Measurements from ENCODE around the gene MIOX.

MIOX gene

DNA sequence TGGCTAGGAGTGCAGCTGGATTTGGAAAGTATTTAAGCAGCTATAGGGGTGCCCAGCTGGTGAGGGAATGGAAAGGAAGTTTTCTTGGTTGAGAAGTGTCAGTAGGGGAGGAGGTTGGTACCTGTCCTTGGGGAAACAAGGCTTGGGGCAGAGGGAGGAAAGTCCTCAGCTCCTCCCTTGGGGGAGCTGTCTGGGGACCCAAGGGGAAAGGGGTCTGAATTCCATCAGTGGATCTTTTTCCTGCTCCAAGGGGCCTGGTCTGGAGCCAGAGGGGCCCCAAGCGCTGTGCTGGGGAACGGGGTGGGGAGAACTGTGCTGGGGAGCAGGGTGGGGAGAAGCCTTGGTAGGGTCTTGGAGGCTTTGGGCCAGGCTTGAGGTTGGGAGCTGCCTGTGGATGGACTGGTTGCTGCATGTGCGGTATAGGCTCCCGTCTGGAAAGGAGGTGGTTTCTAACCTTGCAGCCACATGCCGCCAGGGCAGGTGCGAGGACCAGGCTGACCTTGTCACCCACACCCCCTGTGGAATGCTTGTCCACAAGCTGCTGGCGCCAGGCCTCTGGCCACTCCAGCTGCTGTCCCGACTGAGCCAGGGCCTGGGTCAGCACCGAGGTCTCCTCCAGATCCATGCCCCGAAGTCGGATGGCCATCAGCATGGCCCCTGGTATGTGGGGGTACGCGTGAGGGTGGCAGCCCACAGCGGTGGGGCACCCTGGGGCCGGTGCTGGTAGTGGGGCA is 42.2 kb downstream of the MIOX start:
- no peak for TF ChIP-seq EZH2phosphoT487 (IDR thresholded peaks at IDR 0.05; ENCODE audit: borderline replicate concordance, low read length)
- TF ChIP-seq, protein P1, sequence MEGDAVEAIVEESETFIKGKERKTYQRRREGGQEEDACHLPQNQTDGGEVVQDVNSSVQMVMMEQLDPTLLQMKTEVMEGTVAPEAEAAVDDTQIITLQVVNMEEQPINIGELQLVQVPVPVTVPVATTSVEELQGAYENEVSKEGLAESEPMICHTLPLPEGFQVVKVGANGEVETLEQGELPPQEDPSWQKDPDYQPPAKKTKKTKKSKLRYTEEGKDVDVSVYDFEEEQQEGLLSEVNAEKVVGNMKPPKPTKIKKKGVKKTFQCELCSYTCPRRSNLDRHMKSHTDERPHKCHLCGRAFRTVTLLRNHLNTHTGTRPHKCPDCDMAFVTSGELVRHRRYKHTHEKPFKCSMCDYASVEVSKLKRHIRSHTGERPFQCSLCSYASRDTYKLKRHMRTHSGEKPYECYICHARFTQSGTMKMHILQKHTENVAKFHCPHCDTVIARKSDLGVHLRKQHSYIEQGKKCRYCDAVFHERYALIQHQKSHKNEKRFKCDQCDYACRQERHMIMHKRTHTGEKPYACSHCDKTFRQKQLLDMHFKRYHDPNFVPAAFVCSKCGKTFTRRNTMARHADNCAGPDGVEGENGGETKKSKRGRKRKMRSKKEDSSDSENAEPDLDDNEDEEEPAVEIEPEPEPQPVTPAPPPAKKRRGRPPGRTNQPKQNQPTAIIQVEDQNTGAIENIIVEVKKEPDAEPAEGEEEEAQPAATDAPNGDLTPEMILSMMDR (IDR thresholded peaks at IDR 0.05; ENCODE audit: low read depth, low read length, poor library complexity, severe bottlenecking) = no peak
- Histone ChIP-seq H3K27ac (ENCODE audit: low read depth, low read length) (no peak overlapping the region), H3K4me2 (ENCODE audit: low read length) (no peak overlapping the region), H3K4me3 (ENCODE audit: low read length) (no peak overlapping the region), H3K79me2 (ENCODE audit: control insufficient read depth, low read length) (peaks cover 38% of the 10 kb centered on the region), H3K36me3 (ENCODE audit: control insufficient read depth, low read length) (peaks cover 16% of the 10 kb centered on the region), H4K20me1 (ENCODE audit: control insufficient read depth, insufficient read depth, low read depth, low read length) (no peaks in the 10 kb centered on the region), H3F3A (ENCODE audit: control insufficient read depth, insufficient read depth) (peaks cover 32% of the 10 kb centered on the region), H3K27me3 (ENCODE audit: control insufficient read depth, low read length) (no peaks in the 10 kb centered on the region), H3K9me3 (ENCODE audit: control insufficient read depth, insufficient read depth, low read length) (no peaks in the 10 kb centered on the region), H3K4me1 (ENCODE audit: control insufficient read depth, low read length) (peaks cover 50% of the 10 kb centered on the region), H3K9me2 (replicated peaks; ENCODE audit: control insufficient read depth, low read length) (no peaks in the 10 kb centered on the region)

DNA sequence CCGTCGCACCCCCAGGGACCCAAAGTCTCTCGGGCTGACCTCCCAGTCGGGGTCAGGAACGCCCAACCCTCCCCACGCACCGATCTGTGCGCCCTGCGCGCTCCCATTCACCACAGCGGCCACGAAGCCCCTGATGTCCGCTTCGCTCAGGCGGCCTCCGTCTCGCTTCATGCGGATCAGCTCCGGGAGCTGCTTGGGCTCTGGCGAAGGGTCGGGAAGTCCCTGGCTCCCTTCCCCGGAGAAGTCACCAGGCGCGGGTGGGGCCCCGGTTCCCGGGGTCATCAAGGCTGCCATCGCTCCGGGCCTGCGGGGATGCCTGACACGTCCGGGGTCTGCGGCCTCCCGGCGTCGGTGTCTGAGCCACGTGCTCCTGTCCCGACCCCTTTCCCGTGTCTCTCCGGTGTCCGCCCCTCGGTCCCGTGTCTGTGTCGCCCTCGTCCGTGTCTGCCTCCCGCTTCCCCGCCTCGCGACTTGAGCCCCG is 42.8 kb downstream of the MIOX start:
- H3K4me3 ChIP-seq (ENCODE audit: low read length) = peak overlapping the region; percentile 91
- peaks cover 37% of the 10 kb centered on the region for H3F3A ChIP-seq (ENCODE audit: control insufficient read depth, insufficient read depth)
- no peaks in the 10 kb centered on the region for H3K27me3 ChIP-seq (ENCODE audit: control insufficient read depth, low read length)
- H3K36me3 ChIP-seq (ENCODE audit: control insufficient read depth, low read length) = peaks cover 10% of the 10 kb centered on the region
- TF ChIP-seq EZH2phosphoT487 (IDR thresholded peaks at IDR 0.05; ENCODE audit: borderline replicate concordance, low read length) = no peak
- TF ChIP-seq, protein P1 (IDR thresholded peaks at IDR 0.05; ENCODE audit: low read depth, low read length, poor library complexity, severe bottlenecking) = no peak
- H3K4me2 ChIP-seq (ENCODE audit: low read length) = peak overlapping the region; percentile 94; the same call in 1 of the 2 replicates
- peaks cover 32% of the 10 kb centered on the region for H3K79me2 ChIP-seq (ENCODE audit: control insufficient read depth, low read length)
- H3K4me1 ChIP-seq (ENCODE audit: control insufficient read depth, low read length) = peaks cover 50% of the 10 kb centered on the region
- no peaks in the 10 kb centered on the region for H3K9me3 ChIP-seq (ENCODE audit: control insufficient read depth, insufficient read depth, low read length)
- H3K27ac ChIP-seq (ENCODE audit: low read depth, low read length) = no peak overlapping the region
- no peaks in the 10 kb centered on the region for H4K20me1 ChIP-seq (ENCODE audit: control insufficient read depth, insufficient read depth, low read depth, low read length)
- no peaks in the 10 kb centered on the region for H3K9me2 ChIP-seq (replicated peaks; ENCODE audit: control insufficient read depth, low read length)

DNA sequence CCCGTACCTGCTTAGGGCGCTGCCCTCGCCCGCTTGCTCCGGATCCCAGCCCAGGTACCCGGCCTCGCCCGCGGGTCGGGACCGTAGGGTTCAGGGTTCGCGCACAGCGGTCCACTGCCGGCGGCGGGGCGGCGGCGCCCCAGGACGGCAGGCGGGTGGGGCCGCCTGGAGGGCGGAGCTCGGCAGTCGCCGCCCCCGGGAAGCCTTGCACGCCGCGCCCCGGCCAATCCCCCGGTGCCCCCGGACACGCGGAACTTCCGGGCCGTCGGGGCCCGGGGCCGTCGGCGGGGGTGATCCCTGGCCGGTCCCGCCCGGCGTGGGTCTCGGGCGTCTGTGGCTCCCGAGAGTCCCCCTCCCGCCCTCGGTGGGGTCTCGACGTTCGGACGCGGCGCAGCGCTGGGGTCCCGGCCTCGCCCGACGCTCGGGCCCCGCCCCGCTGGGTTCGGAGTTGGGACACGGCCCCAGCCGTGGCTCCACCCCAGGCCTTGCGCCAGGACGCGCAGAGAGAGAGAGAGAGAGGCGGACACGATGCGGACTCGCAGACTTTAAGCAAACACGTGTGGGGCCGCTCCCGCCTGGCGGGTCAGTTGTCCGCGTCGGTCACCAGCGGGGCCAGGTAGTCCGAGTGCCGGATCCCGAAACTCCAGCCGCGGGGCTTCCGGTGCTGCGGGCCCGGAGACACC is 43.4 kb downstream of the MIOX start, which contains the start of gene TYMP:
TYMP (minus strand) TSS at position 116 of the 683 bp plus-strand sequence. CDS start 303 bp downstream, outside the sequence.
- H4K20me1 ChIP-seq (ENCODE audit: control insufficient read depth, insufficient read depth, low read depth, low read length) = no peaks in the 10 kb centered on the region
- H3K27me3 ChIP-seq (ENCODE audit: control insufficient read depth, low read length) = no peaks in the 10 kb centered on the region
- H3K4me1 ChIP-seq (ENCODE audit: control insufficient read depth, low read length) = peaks cover 53% of the 10 kb centered on the region
- peaks cover 5% of the 10 kb centered on the region; the same call in 1 of the 2 replicates for H3K36me3 ChIP-seq (ENCODE audit: control insufficient read depth, low read length)
- H3F3A ChIP-seq (ENCODE audit: control insufficient read depth, insufficient read depth) = peaks cover 41% of the 10 kb centered on the region
- peak within 1 kb of the TSS; percentile 97 for H3K27ac ChIP-seq (ENCODE audit: low read depth, low read length)
- H3K79me2 ChIP-seq (ENCODE audit: control insufficient read depth, low read length) = peaks cover 26% of the 10 kb centered on the region
- H3K4me2 ChIP-seq (ENCODE audit: low read length) = peak within 1 kb of the TSS; percentile 94
- no peak for TF ChIP-seq EZH2phosphoT487 (IDR thresholded peaks at IDR 0.05; ENCODE audit: borderline replicate concordance, low read length)
- TF ChIP-seq, protein P1 (IDR thresholded peaks at IDR 0.05; ENCODE audit: low read depth, low read length, poor library complexity, severe bottlenecking) = no peak
- no peaks in the 10 kb centered on the region for H3K9me2 ChIP-seq (replicated peaks; ENCODE audit: control insufficient read depth, low read length)
- no peaks in the 10 kb centered on the region for H3K9me3 ChIP-seq (ENCODE audit: control insufficient read depth, insufficient read depth, low read length)
- H3K4me3 ChIP-seq (ENCODE audit: low read length) = peak within 1 kb of the TSS; percentile 91
